NCI-H526 (cell line): ENCODE measurements around the gene ZNF280C.
A peak's percentile ranks its signal among the peaks of the same experiment; 100 is the strongest.
"Not testable (repeated sequence)": the region's sequence is repeated elsewhere in the genome, so short reads cannot be mapped to it uniquely, and the experiment has no call there.

Source experiments
- DNase-seq, 2 experiments: peaks; one replicate each; lab custom pipeline; 2025; lab: John Stamatoyannopoulos, UW

ZNF280C gene, protein sequence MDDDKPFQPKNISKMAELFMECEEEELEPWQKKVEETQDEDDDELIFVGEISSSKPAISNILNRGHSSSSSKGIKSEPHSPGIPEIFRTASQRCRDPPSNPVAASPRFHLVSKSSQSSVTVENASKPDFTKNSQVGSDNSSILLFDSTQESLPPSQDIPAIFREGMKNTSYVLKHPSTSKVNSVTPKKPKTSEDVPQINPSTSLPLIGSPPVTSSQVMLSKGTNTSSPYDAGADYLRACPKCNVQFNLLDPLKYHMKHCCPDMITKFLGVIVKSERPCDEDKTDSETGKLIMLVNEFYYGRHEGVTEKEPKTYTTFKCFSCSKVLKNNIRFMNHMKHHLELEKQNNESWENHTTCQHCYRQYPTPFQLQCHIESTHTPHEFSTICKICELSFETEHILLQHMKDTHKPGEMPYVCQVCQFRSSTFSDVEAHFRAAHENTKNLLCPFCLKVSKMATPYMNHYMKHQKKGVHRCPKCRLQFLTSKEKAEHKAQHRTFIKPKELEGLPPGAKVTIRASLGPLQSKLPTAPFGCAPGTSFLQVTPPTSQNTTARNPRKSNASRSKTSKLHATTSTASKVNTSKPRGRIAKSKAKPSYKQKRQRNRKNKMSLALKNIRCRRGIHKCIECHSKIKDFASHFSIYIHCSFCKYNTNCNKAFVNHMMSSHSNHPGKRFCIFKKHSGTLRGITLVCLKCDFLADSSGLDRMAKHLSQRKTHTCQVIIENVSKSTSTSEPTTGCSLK

DNA sequence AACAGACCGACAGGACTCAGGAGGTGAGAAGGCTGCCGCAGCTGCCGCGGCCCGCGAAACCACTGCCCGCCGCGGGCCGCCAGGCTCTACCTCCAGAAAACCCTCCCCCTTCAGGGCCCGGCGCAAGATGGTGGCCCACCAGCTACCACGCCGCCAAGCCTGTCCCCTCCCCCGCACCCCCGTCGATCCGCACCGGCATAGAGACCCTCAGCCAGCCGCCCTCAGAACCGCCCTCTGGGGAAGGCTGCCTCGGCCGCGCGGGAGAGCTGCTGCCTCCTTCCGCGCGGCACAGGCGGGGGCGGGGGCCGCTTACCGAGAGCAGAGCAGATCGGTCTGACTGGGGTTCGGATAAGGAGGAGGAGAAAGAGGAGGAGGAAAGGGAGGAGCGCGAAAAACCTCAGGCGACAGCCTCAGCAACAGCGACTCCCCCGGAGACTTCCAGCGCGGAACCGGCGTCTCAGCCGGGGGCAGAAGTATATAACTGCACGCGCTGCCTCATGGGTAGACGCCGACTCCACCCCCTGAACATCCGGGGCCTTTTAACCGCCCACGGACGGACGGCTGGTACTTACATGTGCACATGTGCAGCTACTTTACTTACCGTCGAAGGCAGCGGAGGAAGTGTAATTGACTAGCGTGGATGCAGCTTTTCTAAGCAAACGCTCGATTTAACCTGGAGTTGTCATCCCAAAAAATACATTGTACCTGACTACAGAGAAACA lies at the start of gene ZNF280C:
Gene ZNF280C, minus strand, starts transcription at position 451 of the 722 bp plus-strand sequence. CDS start 8,450 bp downstream, outside the sequence.
- DNase-seq: peak; percentile 89 to 96

DNA sequence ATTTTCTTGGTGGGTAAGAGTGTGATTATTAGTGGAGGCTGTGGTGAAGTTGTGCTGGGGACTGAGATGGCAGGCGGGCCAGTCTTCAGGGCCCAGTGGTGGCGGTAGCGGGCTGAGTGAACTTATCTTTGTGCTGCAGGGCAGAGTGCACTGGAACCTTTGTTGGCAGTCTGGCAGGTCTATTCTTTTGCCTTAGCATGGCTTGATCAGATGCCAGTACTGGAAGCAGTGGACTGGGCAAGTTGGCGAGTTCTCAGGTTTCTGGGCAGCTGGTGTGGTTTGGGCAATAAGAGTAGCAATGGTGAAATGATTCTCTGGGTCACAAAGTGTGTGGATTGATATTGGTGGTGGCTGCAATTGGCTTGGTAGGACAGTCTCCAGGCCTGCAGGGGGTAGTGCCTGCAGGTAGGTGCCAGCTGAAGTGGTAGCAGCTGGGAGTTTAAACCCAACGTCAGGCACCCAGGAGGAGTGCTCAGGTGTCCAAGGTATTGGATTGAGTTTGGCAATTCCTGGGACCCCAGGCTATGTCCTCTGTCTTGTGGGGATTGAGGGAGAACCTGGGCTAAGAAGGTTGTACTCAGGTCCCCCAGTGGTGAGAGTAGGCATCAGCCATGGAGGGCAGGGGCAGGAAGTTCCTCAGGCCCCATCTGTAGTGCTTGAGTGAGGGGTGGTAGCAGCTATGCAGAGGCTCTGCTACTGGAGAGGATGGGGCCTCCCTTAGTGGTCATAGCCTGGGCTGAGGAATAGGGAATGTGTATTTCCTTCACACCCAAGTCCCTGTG lies 36.1 kb upstream of the ZNF280C start:
- no peak for DNase-seq

DNA sequence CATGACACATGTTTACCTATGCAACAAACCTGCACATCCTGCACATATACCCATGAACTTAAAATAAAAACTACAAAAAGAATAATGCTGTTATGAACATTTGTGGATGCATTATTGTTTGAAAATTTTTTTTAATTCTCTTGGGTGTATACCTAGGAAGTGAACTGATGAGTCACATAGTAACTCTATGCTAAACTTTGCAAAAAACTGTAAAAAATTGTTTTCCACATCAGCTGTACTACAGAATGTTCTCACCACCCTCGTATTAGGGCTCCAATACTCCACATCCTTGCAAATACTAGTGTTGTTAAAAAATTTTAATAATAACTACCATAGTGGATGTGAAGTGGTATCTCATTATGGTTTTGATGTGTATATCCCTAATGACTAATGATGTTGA lies 33.3 kb upstream of the ZNF280C start:
- DNase-seq: no peak

DNA sequence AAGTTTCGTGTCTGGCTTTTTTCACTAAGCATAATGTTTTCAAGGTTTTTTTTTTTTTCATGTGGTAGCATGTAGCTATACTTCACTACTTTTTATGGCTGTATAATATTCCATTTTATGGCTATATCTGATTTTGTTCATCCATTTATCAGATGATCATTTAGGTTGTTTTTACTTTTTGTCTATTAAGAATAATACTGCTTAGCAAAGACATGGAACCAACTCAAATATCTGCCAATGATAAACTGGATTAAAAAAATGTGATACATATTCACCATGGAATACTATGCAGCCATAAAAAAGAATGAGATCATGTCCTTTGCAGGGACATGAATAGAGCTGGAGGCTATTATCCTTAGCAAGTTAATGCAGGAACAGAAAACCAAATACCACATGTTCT lies 32.7 kb upstream of the ZNF280C start:
- DNase-seq: no peak

DNA sequence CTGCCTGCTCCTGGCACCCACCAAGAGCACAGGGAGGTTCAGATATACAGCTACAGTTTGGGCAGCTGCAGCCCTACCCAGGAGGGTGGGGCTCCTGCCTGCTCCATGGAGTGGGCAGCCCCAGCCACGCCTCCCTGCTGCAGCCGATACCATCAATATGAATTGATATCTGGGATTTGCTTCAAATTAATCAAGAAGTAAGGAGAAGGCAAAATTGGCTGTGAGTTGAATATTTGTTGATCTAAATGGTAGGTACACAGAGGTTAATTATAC lies 31.2 kb upstream of the ZNF280C start:
- DNase-seq: no peak

DNA sequence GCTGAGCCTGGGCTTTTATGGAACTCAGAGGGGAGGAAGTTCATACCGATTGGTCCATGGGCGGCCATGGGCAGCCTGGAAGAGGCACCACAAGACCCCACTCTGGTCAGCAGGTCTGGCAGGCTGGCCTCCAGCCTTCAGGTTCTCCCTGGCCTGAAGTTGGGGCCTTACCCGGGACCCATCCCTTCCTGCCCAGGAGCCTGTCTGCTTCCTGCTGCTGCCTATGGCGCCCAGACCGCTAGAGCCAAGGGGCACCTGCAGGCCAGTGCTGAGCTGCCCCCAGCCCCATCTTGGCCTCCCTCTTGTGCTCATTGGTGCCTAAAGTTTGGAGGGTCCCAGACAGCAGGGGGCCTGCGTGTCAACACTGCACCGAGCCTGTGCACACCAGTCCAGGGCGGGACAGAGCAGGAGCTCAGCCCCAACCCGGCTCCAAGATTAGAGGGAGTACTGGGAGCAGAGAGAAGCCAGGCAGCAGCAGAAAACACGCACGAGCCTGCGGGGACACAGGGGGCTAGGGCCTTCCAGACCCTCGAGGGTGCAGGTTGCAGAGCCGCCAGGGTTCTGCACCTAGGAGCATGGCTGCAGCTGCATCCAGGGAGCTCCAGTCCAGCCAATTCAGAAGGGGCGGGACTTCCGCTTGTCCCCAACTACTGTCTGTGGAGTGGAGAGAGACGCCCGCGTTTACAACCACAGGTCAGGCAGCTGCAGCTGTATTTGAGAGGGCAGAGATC lies 30.7 kb upstream of the ZNF280C start:
- DNase-seq: peak in 1 of 2 experiments; percentile 12

DNA sequence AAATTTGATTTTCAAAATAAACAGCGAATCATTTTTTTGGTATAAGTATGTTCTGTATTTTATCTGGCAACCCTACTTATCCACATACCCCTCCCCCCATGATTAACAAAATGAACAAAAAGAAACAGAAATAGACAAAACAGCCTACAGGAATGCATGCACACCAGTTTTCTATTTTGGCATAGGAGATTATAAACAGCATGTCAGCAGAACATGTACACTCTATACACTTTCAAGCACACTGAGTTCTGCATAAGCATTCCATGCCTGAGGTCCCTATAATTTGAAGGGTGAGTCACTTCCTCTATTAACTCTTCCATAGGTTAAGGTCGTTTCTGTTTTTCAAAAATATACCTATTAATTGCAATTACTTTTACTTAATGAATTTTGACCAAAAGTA lies 28.0 kb upstream of the ZNF280C start:
- DNase-seq: no peak

DNA sequence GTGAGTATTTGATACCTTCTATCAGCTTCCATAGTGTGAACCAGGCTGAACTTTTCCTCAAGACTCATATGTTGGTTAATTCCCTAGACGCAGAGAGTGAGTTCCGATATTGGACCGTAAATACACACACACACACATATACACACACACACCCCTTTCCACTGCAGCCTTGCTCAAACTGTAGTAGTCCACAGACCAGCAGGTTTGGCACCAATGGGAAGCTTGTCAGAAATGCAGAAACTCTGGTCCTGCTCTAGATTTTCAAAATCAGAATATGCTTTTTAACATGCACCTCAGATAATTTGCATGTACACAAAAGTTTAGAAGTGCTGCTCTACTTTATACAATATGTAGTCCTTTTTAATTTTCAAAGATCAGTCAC lies 27.6 kb upstream of the ZNF280C start:
- no peak for DNase-seq

DNA sequence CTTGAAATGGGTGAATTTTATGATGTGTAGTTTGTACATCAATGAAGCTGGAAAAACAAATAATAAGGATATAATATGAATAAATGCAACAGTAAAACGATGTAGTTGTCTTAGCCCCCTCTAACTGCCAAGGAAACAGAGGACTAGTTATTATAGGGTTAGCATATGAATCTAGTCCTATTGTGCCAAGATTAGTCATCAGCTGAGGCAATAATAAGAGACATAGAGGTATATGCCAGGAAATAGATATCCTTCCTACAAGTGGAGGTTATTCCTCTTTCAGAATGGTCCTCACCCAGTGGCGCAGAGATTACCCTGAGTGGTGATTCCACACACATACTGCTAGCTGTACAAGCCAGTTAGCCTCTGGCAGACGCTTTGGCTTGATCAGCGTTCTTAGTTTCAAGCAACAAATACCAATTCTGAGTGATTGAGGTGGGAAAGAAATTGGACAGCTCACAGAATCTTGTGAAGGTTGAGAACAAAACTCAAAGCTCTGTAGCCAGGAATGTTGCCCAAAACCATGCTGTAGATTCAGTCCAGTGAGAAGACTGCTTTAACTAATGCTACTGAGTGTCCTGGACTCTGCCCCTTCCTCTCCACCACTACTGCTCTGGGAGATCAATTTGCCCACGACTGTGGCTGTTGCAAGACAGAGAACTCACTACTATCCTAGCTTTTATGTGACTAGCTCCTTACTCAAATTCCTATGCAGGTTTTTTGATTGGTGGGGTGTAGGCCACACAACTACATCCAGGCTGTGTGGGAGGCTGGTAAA lies 27.0 kb upstream of the ZNF280C start:
- DNase-seq: no peak

DNA sequence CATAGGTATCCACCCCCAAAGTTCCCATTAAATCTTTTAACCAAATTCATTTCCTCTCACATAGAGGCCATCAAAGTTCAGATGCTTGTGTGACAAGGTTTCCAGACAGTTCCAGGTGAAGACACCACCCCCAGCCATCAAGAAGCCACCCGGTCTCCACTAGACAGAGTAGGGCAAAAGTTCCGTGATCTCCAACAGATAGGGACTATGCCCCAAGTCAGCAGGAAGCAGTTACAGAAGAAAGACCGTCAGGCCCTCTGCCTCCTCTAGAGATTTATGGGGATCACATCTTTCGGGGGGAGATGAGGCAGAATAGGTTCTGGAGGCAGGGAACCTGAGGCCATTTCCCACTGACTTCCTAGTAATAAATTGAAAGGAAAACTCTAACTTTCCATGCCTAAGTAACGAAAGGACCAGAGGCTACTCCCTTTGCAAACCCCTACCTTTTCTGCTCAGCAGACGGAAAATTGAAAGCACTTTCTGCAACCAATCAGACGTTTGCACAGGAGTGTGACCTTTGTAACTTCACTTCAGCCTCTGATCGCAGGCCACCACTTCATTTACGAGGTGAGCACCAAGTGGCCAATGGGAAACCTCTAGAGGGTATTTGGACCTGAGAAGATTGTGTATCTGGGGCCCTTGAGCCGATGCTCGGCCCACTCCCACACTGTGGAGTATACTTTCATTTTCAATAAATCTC lies 18.5 kb upstream of the ZNF280C start:
- DNase-seq: no peak

DNA sequence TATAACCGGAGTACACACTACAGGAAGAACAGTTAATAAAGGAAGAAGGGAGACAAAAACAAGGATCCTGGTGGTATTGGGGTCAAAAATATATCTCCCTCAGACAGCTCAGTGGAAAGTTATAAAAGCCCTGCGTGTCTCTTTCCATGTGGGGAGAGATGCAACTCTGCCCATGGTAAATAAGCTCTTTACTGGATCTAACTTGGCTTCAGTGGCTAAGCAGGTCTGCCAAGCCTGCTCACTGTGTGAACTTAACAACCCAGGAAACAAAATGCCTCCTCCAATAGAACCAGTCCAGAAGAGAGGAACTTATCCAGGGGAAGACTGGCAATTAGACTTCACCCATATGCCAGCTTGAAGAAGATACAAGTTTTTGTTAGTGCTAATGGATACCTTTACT lies 17.0 kb upstream of the ZNF280C start:
- DNase-seq: no peak

DNA sequence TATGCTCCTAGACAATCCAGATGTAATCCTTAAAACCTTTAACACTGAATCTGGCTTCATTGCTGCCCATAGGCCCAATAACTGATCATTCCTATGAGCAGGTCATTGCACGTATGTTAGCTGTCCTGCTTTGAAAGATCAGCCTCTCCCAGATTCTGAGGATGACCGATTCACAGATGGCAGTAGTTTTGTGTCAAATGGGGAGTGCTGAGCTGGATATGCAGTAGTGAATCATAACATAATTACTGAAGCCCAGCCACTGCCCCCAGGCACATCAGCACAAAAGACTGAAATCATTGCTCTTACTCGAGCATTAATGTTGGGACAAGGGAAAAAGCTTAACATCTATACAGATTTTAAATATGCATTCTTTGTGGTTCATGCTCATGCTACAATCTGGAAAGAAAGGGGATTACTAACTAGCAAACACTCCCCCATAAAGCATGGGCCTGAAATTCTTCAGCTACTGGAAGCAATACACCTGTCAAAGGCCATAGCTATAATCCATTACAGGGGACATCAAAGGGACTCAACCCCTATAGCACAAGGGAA lies 16.4 kb upstream of the ZNF280C start:
- DNase-seq: no peak

DNA sequence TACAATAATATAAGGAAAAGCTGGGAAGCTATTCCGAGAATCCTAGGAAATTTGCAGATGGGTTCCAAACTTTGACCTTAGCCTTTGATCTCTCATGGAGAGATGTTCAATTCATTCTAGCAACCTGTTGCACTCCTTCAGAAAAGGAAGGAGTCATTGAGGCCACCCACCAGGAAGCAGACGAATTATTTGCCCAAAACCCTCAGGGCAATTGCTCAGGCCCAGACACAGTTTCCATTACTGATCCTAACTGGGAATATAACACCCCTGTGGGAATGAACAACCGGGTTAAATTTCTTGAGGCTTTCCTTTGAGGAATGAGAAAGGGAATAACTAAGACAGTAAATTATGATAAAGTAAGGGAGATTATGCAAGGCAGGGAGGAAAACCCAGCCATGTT lies 13.5 kb upstream of the ZNF280C start:
- DNase-seq: no peak

DNA sequence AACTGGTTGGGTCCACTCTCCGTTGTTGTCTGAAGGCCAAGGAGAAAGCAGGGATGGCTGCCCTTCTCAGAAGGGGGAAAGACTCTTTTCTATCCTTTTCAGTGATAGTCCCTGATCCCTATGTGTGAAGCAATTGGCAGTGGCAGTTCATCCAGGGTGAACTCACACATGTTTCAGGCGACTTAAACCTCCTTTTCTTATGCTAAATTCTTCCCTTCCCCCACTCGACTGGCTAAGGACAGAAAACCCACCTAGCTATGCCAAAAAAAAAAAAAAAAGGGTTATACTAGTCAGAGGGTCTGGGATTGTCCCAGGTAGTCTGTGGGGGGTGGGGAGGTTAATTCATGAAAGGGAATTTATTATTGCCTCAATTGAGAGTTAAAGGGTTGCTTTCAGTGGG lies 12.2 kb upstream of the ZNF280C start:
- no peak for DNase-seq

DNA sequence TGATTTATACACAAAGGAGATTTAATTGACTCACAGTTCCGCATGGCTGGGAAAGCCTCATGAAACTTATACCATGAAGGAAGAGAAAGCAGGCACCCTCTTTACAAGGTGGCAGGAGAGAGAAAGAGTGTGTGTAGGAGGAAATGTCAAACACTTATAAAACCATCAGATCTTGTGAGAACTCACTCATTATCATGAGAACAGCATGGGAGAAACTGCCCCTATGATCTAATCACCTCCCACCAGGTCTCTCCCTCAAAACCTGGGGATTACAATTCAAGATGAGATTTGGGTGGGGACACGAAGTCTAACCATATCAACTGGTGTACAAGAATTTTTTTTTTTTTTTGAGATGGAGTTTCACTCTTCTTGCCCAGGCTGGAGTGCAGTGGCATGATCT lies 3.6 kb upstream of the ZNF280C start:
- DNase-seq: not testable (repeated sequence)

DNA sequence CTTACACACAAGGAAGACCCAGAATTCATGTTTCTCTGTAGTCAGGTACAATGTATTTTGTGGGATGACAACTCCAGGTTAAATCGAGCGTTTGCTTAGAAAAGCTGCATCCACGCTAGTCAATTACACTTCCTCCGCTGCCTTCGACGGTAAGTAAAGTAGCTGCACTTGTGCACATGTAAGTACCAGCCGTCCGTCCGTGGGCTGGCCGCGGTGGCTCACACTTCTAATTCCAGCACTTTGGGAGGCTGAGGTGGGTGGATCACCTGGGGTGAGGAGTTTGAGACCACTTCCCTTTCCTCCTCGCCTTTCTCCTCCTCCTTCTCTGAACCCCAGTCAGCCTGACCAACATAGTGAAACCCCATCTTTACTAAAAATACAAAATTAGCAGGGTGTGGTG lies 692 bp upstream of the ZNF280C start:
- DNase-seq: not testable (repeated sequence)

DNA sequence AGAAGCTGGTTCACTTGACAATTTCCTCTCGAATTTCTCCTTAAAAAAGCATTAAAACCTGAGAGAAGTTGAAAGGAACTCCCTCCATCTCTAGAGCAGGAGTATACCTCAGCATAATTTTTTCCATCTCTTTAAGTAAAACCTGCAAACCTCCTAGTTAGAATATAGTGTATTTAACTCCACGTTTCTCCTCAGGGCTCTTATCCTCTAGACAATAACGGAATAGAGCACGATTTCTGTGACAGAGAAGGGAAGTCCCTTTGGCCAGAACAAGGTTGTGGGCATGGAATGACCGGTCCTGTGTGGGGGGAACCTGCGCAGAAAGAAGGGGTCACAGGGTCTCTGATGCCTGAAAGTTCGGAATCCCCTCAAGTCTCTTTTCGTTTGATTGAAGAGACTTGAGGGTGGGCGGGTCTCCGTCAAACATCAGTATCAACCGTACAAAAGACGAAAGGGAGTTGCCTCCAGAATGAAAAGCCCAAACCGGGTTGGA lies 697 bp downstream of the ZNF280C start:
- peak in 1 of 2 experiments; percentile 33 for DNase-seq

DNA sequence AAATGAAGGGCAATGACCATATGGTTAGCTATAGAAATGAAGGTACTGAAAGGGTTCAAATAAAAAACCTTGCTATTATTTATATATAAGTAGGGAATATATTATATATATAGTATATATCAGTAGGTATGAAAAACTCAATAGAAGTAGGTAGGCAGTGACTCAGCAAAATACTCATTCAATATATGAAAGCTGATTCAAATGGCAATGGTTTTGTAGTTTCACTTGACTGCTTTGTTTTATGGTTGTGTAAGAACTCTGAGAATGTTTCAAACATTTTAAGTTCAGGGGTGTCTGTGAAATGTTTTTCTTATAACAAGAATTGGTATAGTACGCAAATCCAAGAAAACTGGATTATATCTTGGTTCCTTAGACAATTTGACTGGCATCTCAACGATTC lies 4.1 kb downstream of the ZNF280C start:
- DNase-seq: peak in 1 of 2 experiments; percentile 8

DNA sequence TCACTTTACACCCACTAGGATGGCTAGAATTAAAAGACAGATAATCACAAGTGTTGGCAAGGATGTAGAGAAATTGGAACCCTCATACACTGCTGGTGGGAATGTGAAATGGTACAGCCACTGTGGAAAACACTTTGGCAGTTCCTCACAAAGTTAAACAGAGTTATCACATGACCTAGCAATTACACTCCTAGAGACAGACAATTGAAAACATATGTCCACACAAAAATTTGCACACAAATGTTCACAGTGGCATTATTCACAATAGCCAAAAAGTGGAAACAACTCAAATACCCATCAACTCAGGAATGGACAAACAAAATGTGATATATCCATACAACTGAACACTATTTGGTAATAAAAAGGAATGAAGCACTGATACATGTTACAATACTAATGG lies 5.7 kb downstream of the ZNF280C start:
- no peak for DNase-seq

DNA sequence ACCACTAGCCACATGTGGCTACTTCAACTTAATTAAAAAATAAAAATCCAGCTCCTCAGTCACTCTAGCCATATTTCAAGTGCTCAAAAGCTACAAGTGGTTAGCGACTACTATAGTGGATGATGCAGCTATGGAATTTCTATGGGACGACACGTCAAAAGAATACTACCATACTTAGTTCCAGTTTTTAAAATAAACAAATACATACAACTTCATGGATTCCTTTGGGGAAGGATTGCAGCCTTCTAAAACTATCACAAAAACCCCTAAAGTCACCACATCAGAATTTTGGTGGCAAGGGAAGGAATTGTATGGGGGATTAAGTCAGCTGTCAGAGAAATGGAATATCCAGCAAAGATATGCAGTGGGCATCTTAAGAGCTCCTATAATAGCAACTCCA lies 6.5 kb downstream of the ZNF280C start:
- no peak for DNase-seq
